Osteocyte (in vitro differentiated cells): ENCODE data around the gene UBR3. TPM values are rescaled to one million over a fixed set of nuclear protein-coding genes. Genes with fewer than 3 reads are reported as not detected.

Experiments
- DNase-seq: peaks from one replicate; pipeline ENCODE4 v3.0.0; 2021; ENCODE audit warnings: mixed read lengths; ENCODE audit not compliant: unreplicated experiment; ENCODE audit errors: extremely low spot score
- H3K27ac Mint-ChIP-seq: one replicate; pipeline ENCODE4 v1.8.0; 2021; ENCODE audit warnings: mild to moderate bottlenecking, mixed read lengths; ENCODE audit not compliant: unreplicated experiment
- H3K27me3 Mint-ChIP-seq: one replicate; pipeline ENCODE4 v1.8.0; 2021; ENCODE audit warnings: mixed read lengths; ENCODE audit not compliant: unreplicated experiment
- H3K36me3 Mint-ChIP-seq: one replicate; pipeline ENCODE4 v1.8.0; 2021; ENCODE audit warnings: mixed read lengths; ENCODE audit not compliant: unreplicated experiment
- H3K4me1 Mint-ChIP-seq: one replicate; pipeline ENCODE4 v1.8.0; 2021; ENCODE audit warnings: mixed read lengths; ENCODE audit not compliant: unreplicated experiment
- H3K4me3 Mint-ChIP-seq: one replicate; pipeline ENCODE4 v1.8.0; 2021; ENCODE audit warnings: mild to moderate bottlenecking, moderate library complexity, mixed read lengths; ENCODE audit not compliant: unreplicated experiment
- H3K9me3 Mint-ChIP-seq: one replicate; pipeline ENCODE4 v1.8.0; 2021; ENCODE audit warnings: mixed read lengths; ENCODE audit not compliant: unreplicated experiment
- total RNA-seq: library from RNA; stranded (reverse); gene quantifications from 2 replicates; pipeline ENCODE4 v1.2.1, GENCODE V29; 2021
- TF ChIP-seq, protein P1 (sequence below): fragments of 200-600 bp; sonication (generic); IDR thresholded peaks from 2 replicates; pipeline ENCODE4 v1.5.0; 2021; ENCODE audit warnings: antibody characterized with exemption, mild to moderate bottlenecking, moderate library complexity

The UBR3 gene
- total RNA-seq, 1 donor from 2014 or later: 38.0 TPM

GRCh38 chr2:169910109-169910799 lies 83.0 kb downstream of the UBR3 start:
- Mint-ChIP-seq H3K27ac (no peak overlapping the region), H3K4me3 (no peak overlapping the region), H3K36me3 (peaks cover 26% of the 10 kb centered on the region), H3K9me3 (no peaks in the 10 kb centered on the region), H3K27me3 (no peaks in the 10 kb centered on the region), H3K4me1 (no peaks in the 10 kb centered on the region)
- DNase-seq: no peak
- TF ChIP-seq, protein P1, sequence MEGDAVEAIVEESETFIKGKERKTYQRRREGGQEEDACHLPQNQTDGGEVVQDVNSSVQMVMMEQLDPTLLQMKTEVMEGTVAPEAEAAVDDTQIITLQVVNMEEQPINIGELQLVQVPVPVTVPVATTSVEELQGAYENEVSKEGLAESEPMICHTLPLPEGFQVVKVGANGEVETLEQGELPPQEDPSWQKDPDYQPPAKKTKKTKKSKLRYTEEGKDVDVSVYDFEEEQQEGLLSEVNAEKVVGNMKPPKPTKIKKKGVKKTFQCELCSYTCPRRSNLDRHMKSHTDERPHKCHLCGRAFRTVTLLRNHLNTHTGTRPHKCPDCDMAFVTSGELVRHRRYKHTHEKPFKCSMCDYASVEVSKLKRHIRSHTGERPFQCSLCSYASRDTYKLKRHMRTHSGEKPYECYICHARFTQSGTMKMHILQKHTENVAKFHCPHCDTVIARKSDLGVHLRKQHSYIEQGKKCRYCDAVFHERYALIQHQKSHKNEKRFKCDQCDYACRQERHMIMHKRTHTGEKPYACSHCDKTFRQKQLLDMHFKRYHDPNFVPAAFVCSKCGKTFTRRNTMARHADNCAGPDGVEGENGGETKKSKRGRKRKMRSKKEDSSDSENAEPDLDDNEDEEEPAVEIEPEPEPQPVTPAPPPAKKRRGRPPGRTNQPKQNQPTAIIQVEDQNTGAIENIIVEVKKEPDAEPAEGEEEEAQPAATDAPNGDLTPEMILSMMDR: no peak

DNA sequence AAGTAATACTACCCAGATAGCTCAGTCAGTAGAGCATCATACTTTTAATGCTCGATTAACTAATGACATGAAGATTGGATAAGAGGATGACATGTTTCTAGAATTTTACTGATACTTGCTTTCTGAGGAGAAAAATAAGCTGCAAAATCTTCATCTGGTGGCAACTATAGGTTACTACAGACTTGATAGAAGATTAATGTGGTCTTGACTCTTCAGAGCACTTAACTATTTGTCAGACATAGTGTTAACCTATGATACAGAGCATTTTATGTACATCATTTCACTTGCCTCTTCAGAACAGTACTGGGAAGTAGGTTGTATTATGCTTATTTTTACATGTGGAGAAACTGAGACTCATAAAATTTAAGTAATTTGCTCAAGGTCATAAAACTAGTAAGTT lies 83.9 kb downstream of the UBR3 start:
- H3K9me3 Mint-ChIP-seq: no peaks in the 10 kb centered on the region
- H3K4me3 Mint-ChIP-seq: no peak overlapping the region
- DNase-seq: no peak
- TF ChIP-seq, protein P1: no peak
- H3K36me3 Mint-ChIP-seq: peaks cover 31% of the 10 kb centered on the region
- H3K4me1 Mint-ChIP-seq: no peaks in the 10 kb centered on the region
- no peak overlapping the region for H3K27ac Mint-ChIP-seq
- H3K27me3 Mint-ChIP-seq: no peaks in the 10 kb centered on the region

DNA sequence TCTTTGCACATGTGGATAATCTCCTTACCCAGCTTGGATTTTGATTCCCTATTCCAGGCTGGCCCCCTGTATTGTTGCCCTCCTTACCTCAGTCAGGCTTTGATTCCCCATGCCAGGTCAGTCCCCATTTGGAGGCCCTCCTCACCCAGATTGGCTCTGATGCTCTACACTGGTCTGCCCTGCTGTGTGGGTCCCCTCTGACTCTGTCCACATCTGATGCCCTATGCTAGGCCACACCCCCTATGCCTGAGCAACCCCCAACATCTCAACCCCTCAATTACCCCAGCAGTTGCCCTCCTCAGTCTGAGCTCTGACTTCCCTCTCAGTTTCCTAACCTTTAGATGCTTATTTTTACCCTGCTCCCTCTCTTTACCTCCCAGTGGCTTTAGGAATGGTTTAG lies 89.4 kb downstream of the UBR3 start:
- Mint-ChIP-seq H3K27ac (no peak overlapping the region), H3K36me3 (peaks cover 35% of the 10 kb centered on the region), H3K27me3 (no peaks in the 10 kb centered on the region), H3K4me3 (no peak overlapping the region), H3K9me3 (no peaks in the 10 kb centered on the region), H3K4me1 (no peaks in the 10 kb centered on the region)
- TF ChIP-seq, protein P1: no peak
- DNase-seq: no peak

- TF ChIP-seq, protein P1: no peak
- no peaks in the 10 kb centered on the region for H3K9me3 Mint-ChIP-seq
- H3K27me3 Mint-ChIP-seq: no peaks in the 10 kb centered on the region
- no peaks in the 10 kb centered on the region for H3K4me1 Mint-ChIP-seq
- no peak for DNase-seq
- peaks cover 17% of the 10 kb centered on the region for H3K36me3 Mint-ChIP-seq
- no peak overlapping the region for H3K27ac Mint-ChIP-seq
- no peak overlapping the region for H3K4me3 Mint-ChIP-seq
Observed at GRCh38 chr2:169923977-169924376, 96.7 kb downstream of the UBR3 start.

DNA sequence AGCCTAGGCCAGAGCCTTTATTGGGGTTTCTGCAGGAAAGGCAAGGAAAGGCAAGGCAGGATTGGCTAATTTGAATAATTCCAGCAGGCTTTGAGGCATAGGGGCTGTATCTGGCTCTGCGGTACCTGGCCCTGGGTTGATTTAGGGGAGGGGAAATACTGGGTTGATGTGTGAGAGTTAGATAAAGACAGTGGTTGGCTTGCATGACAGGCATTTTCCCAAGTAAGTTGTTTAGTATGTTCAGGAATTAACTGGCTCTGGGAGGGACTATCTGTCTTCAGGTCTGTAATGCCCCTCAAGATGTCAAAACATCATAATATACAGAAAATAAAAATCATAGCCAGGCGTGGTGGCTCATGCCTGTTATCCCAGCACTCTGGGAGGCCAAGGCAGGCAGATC lies 98.7 kb downstream of the UBR3 start:
- Mint-ChIP-seq H3K4me3 (no peak overlapping the region), H3K36me3 (peaks cover 17% of the 10 kb centered on the region), H3K27ac (no peak overlapping the region), H3K4me1 (no peaks in the 10 kb centered on the region), H3K9me3 (no peaks in the 10 kb centered on the region), H3K27me3 (no peaks in the 10 kb centered on the region)
- DNase-seq: no peak
- TF ChIP-seq, protein P1: no peak
